ENCODE measurements around the gene DNAH2. TPM values are rescaled to one million over a fixed set of nuclear protein-coding genes. Genes with fewer than 3 reads are reported as not detected.

The DNAH2 gene
- total and polyA plus RNA-seq, 2 donors (not counting 1 experiment from before 2014, with no cell fraction given) = 0.08 to 0.17 TPM

GRCh38 chr17:7867881-7868329 is 150.4 kb downstream of the DNAH2 start:
- Histone ChIP-seq H4K20me1 (ENCODE audit: control insufficient read depth, extremely low read depth, insufficient read depth, low read length) (no peaks in the 10 kb centered on the region), H3K79me2 (ENCODE audit: control insufficient read depth, insufficient read depth, low read length) (no peaks in the 10 kb centered on the region), H3K4me3 (replicated peaks in 1 of 4; ENCODE audit: control extremely low read depth in 1 of 4, insufficient read depth in 1 of 4, low read depth in 3 of 4, low read length in 4 of 4) (no peak overlapping the region), H3K9me3 (ENCODE audit: control insufficient read depth, insufficient read depth, low read depth, low read length) (no peaks in the 10 kb centered on the region), H3K27ac (ENCODE audit: insufficient read depth, low read length) (no peak overlapping the region), H3K4me2 (ENCODE audit: extremely low read depth, insufficient read depth, low read length) (no peak overlapping the region), H3K4me1 (ENCODE audit: control insufficient read depth, extremely low read depth, insufficient read depth, low read length) (no peaks in the 10 kb centered on the region), H3K27me3 (ENCODE audit: control insufficient read depth, insufficient read depth, low read length) (no peaks in the 10 kb centered on the region), H3K36me3 (ENCODE audit: control insufficient read depth, insufficient read depth, low read length) (peaks cover 1% of the 10 kb centered on the region), H2AFZ (ENCODE audit: low read length) (no peak overlapping the region), H3K9ac (ENCODE audit: insufficient read depth, low read length) (no peak overlapping the region)
- TF ChIP-seq, protein P1, sequence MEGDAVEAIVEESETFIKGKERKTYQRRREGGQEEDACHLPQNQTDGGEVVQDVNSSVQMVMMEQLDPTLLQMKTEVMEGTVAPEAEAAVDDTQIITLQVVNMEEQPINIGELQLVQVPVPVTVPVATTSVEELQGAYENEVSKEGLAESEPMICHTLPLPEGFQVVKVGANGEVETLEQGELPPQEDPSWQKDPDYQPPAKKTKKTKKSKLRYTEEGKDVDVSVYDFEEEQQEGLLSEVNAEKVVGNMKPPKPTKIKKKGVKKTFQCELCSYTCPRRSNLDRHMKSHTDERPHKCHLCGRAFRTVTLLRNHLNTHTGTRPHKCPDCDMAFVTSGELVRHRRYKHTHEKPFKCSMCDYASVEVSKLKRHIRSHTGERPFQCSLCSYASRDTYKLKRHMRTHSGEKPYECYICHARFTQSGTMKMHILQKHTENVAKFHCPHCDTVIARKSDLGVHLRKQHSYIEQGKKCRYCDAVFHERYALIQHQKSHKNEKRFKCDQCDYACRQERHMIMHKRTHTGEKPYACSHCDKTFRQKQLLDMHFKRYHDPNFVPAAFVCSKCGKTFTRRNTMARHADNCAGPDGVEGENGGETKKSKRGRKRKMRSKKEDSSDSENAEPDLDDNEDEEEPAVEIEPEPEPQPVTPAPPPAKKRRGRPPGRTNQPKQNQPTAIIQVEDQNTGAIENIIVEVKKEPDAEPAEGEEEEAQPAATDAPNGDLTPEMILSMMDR (conservative IDR thresholded peaks at IDR 0.05 in 1 of 2, IDR thresholded peaks at IDR 0.05 in 1 of 2; ENCODE audit: low read depth in 1 of 2, low read length in 2 of 2) = no peak
- TF ChIP-seq EZH2 (IDR thresholded peaks at IDR 0.05; ENCODE audit: low read length, missing control alignments) = no peak
- no peak for DNase-seq (ENCODE audit: low read depth in 2 of 2)

DNA sequence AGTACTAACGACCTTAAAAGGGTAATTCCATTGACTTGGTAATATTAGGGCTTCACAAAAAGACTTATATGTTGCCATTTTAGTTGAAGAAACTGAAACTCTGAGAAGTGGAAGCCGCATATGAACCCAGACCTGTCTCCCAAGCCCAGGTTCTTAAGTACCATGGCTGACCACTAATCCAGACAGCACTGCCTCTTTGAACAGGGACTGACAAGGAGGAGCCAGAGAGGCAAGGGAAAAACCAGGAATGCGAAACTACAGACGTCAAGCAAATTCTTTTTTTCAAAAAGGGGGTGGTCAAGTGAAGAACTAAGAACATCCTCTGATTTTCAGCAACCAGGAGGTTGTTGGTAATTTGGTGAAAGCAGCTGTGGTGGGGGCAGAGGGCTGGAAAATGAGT is 155.5 kb downstream of the DNAH2 start:
- Histone ChIP-seq H3K27ac (ENCODE audit: insufficient read depth, low read length) (no peak overlapping the region), H4K20me1 (ENCODE audit: control insufficient read depth, extremely low read depth, insufficient read depth, low read length) (no peaks in the 10 kb centered on the region), H3K36me3 (ENCODE audit: control insufficient read depth, insufficient read depth, low read length) (peaks cover 1% of the 10 kb centered on the region), H2AFZ (ENCODE audit: low read length) (no peak overlapping the region), H3K9ac (ENCODE audit: insufficient read depth, low read length) (no peak overlapping the region), H3K79me2 (ENCODE audit: control insufficient read depth, insufficient read depth, low read length) (no peaks in the 10 kb centered on the region), H3K4me2 (ENCODE audit: extremely low read depth, insufficient read depth, low read length) (no peak overlapping the region), H3K9me3 (ENCODE audit: control insufficient read depth, insufficient read depth, low read depth, low read length) (no peaks in the 10 kb centered on the region), H3K4me1 (ENCODE audit: control insufficient read depth, extremely low read depth, insufficient read depth, low read length) (no peaks in the 10 kb centered on the region), H3K4me3 (replicated peaks in 1 of 4; ENCODE audit: control extremely low read depth in 1 of 4, insufficient read depth in 1 of 4, low read depth in 3 of 4, low read length in 4 of 4) (no peak overlapping the region), H3K27me3 (ENCODE audit: control insufficient read depth, insufficient read depth, low read length) (no peaks in the 10 kb centered on the region)
- DNase-seq (ENCODE audit: low read depth in 2 of 2) = no peak
- TF ChIP-seq EZH2 (IDR thresholded peaks at IDR 0.05; ENCODE audit: low read length, missing control alignments) = no peak
- TF ChIP-seq, protein P1 (conservative IDR thresholded peaks at IDR 0.05 in 1 of 2, IDR thresholded peaks at IDR 0.05 in 1 of 2; ENCODE audit: low read depth in 1 of 2, low read length in 2 of 2) = no peak

DNA sequence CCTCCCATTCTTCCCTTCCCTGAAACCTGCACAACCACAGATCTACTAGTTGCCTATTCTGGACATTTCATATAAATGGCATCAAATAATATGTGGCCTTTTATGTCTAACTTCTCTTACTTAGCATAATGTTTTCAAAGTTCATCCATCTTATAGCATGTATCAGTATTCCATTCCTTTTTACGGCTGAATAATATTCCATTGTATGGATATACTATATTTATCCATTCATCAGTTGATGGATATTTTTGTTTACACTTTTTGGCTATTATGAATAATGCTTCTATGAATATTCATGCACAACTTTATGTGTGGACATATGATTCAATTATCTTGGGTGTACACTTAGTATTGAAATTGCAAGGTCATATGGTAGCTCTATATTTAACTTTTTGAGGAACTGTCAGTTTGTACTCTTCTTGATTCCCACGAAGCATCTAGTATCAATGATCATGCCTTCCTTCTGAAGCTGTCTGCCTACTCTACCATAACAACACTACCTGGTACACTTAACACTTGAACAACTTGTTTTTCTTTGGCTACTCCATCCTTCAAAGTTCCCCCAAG is 158.3 kb downstream of the DNAH2 start:
- TF ChIP-seq, protein P1 (conservative IDR thresholded peaks at IDR 0.05 in 1 of 2, IDR thresholded peaks at IDR 0.05 in 1 of 2; ENCODE audit: low read depth in 1 of 2, low read length in 2 of 2) = no peak
- no peak for TF ChIP-seq EZH2 (IDR thresholded peaks at IDR 0.05; ENCODE audit: low read length, missing control alignments)
- no peak for DNase-seq (ENCODE audit: low read depth in 2 of 2)
- no peaks in the 10 kb centered on the region for H3K4me1 ChIP-seq (ENCODE audit: control insufficient read depth, extremely low read depth, insufficient read depth, low read length)
- no peak overlapping the region for H3K9ac ChIP-seq (ENCODE audit: insufficient read depth, low read length)
- no peak overlapping the region for H3K27ac ChIP-seq (ENCODE audit: insufficient read depth, low read length)
- H3K79me2 ChIP-seq (ENCODE audit: control insufficient read depth, insufficient read depth, low read length) = no peaks in the 10 kb centered on the region
- H3K9me3 ChIP-seq (ENCODE audit: control insufficient read depth, insufficient read depth, low read depth, low read length) = no peaks in the 10 kb centered on the region
- H3K4me2 ChIP-seq (ENCODE audit: extremely low read depth, insufficient read depth, low read length) = no peak overlapping the region
- no peak overlapping the region for H3K4me3 ChIP-seq (replicated peaks in 1 of 4; ENCODE audit: control extremely low read depth in 1 of 4, insufficient read depth in 1 of 4, low read depth in 3 of 4, low read length in 4 of 4)
- no peaks in the 10 kb centered on the region for H4K20me1 ChIP-seq (ENCODE audit: control insufficient read depth, extremely low read depth, insufficient read depth, low read length)
- peaks cover 2% of the 10 kb centered on the region for H3K36me3 ChIP-seq (ENCODE audit: control insufficient read depth, insufficient read depth, low read length)
- no peaks in the 10 kb centered on the region for H3K27me3 ChIP-seq (ENCODE audit: control insufficient read depth, insufficient read depth, low read length)
- H2AFZ ChIP-seq (ENCODE audit: low read length) = no peak overlapping the region

All from fibroblast of lung (primary cell).